Breast epithelium (tissue), 4 donors: ENCODE data around the gene ASTN2. TPM values are rescaled to one million over a fixed set of nuclear protein-coding genes. Genes with fewer than 3 reads are reported as not detected.

Experiments used
- DNase-seq, 2 donors: peaks; one replicate each; pipeline ENCODE4 v3.0.0-alpha.2; 2019; ENCODE audit warnings: low spot score in 2 of 2
- H3K27ac ChIP-seq, 2 donors: fragments of 200-600 bp; sonication (generic) in 1 of 2; one replicate each; pipeline ENCODE4 v1.5.1; 2016 to 2019; ENCODE audit warnings: mild to moderate bottlenecking in 1 of 2
- H3K27me3 ChIP-seq, 2 donors: fragments of 200-600 bp; sonication (generic) in 1 of 2; one replicate each; pipeline versions ENCODE4 v1.5.1 to v1.6.0; 2017 to 2019; ENCODE audit warnings: control low read depth in 1 of 2, mild to moderate bottlenecking in 1 of 2
- H3K36me3 ChIP-seq: fragments of 200-600 bp; one replicate; pipeline ENCODE4 v1.5.1; 2019
- H3K4me1 ChIP-seq, 2 donors: fragments of 200-600 bp; sonication (generic); one replicate each; pipeline ENCODE4 v1.5.1; 2016 to 2019; ENCODE audit warnings: control low read depth in 1 of 2
- H3K4me3 ChIP-seq, 3 donors: fragments of 200-600 bp; sonication (generic); 1 replicate in 2 of 3; 2 replicates in 1 of 3; pipeline ENCODE4 v1.5.1; 2016 to 2019; ENCODE audit warnings: mild to moderate bottlenecking in 3 of 3, moderate library complexity in 2 of 3
- H3K9me3 ChIP-seq, 2 donors: fragments of 200-600 bp; sonication (generic) in 1 of 2; one replicate each; pipeline ENCODE4 v1.5.1; 2016 to 2019; ENCODE audit warnings: control low read depth in 1 of 2
- POLR2A ChIP-seq: fragments of 450-650 bp; IDR thresholded peaks from one replicate; pipeline ENCODE4 v1.6.1; 2016; ENCODE audit warnings: antibody characterized with exemption, mild to moderate bottlenecking, moderate library complexity
- POLR2AphosphoS5 ChIP-seq, 3 donors: sonication (generic); formaldehyde crosslinking; IDR thresholded peaks; one replicate each; pipeline ENCODE4 v1.6.1; 2017; ENCODE audit warnings: antibody characterized with exemption in 3 of 3
- intact Hi-C: fragments of 100-400 bp; cut with DNase I; formaldehyde crosslinking; loops from one replicate; pipeline ENCODE4 v1.15.1; 2023; ENCODE audit warnings: low total_unique reads
- total RNA-seq, 3 donors: library from RNA; depleted of rRNA; stranded (reverse); fragments of >200 nt; gene quantifications; one replicate each; pipeline ENCODE4 v1.1.0, GENCODE V29; 2016
- TF ChIP-seq, protein P1 (sequence below), 3 donors: fragments of 450-650 bp; IDR thresholded peaks; one replicate each; pipeline ENCODE4 v1.5.1; 2016 to 2017; ENCODE audit warnings: antibody characterized with exemption in 3 of 3, mild to moderate bottlenecking in 3 of 3, moderate library complexity in 3 of 3

The ASTN2 gene
- total RNA-seq, 3 donors from 2014 or later = 9.1 to 13.8 (median 9.8) TPM

DNA sequence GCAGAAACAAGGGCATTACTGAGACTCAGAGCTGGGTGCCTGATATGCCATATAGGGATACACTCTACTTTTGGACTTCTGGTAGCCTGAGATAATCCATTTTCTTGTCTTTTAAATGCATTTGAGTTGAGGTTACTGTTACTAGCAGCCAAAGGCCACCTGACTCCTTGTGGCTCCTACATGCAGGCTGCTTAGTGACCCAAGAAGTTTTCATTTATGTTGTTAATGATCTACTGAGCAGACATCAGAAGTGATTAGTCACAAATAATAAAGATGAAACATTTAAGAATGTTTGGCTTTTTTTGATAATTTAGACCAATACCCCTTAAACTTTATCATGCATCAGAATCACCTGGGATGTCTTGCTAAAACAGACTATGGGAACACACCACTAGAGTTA is 899.3 kb downstream of the ASTN2 start:
- peaks cover 0 to 10% of the 10 kb centered on the region in 2 donors for H3K9me3 ChIP-seq
- intact Hi-C loops = no loop called here
- no peaks in the 10 kb centered on the region for H3K4me1 ChIP-seq
- no peak overlapping the region for H3K4me3 ChIP-seq
- no peak overlapping the region for H3K27ac ChIP-seq
- no peaks in the 10 kb centered on the region for H3K36me3 ChIP-seq
- H3K27me3 ChIP-seq = no peaks in the 10 kb centered on the region
- DNase-seq = no peak
- TF ChIP-seq POLR2AphosphoS5 (IDR thresholded peaks at IDR 0.05) (no peak), POLR2A (no peak)
- TF ChIP-seq, protein P1, sequence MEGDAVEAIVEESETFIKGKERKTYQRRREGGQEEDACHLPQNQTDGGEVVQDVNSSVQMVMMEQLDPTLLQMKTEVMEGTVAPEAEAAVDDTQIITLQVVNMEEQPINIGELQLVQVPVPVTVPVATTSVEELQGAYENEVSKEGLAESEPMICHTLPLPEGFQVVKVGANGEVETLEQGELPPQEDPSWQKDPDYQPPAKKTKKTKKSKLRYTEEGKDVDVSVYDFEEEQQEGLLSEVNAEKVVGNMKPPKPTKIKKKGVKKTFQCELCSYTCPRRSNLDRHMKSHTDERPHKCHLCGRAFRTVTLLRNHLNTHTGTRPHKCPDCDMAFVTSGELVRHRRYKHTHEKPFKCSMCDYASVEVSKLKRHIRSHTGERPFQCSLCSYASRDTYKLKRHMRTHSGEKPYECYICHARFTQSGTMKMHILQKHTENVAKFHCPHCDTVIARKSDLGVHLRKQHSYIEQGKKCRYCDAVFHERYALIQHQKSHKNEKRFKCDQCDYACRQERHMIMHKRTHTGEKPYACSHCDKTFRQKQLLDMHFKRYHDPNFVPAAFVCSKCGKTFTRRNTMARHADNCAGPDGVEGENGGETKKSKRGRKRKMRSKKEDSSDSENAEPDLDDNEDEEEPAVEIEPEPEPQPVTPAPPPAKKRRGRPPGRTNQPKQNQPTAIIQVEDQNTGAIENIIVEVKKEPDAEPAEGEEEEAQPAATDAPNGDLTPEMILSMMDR (IDR thresholded peaks at IDR 0.05) = no peak

DNA sequence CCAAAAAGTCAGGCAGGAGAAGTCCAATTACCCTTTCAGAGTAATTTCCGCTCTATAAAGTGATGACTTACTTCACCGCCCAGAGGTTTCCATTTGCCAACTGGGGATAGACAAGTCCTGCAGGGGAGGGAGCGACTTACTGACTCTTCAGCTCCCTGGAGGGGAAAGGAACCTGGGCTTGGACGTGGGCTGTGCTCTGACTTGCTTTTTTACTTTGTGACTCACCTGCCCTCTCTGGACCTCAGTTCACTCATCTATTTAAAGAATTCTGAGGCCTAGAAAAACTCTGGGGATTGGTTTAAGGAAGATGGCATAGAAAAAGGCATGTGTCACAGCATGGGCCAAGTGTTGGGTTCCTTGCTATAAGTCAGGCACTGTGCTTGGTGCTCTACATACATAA is 908.2 kb downstream of the ASTN2 start:
- Histone ChIP-seq H3K4me1 (no peaks in the 10 kb centered on the region), H3K9me3 (no peaks in the 10 kb centered on the region), H3K27me3 (no peaks in the 10 kb centered on the region), H3K36me3 (no peaks in the 10 kb centered on the region), H3K4me3 (no peak overlapping the region), H3K27ac (no peak overlapping the region)
- DNase-seq = no peak
- TF ChIP-seq POLR2A (no peak), POLR2AphosphoS5 (IDR thresholded peaks at IDR 0.05) (no peak)
- TF ChIP-seq, protein P1 (IDR thresholded peaks at IDR 0.05) = no peak
- intact Hi-C loops = no loop called here

DNA sequence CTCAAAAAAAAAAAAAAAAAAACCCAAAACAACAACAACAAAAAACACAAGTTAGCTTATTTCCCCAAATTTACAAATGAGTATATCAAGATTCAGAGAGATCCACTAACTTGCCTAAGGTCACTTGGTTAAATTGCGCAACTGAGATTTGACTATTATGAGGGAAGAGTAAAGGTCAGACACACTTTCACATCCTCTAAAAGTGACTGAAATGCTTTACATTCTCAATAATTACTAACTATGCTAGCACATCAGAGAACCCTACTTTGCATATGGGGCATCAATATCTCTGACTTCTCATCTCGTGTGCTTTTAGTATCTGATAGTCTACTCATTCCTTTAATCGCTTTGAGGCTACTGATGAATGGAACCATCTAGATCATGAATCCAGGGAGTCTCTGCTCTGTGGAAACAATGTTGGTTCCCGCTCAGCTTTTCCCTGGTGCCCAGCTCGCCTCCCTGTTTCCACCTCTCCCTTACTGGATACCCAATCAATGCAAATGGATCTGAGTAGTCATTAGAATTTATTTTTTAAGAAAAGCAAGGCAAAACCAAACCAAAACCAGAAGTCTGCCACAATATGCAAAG is 909.9 kb downstream of the ASTN2 start:
- Histone ChIP-seq H3K36me3 (no peaks in the 10 kb centered on the region), H3K27me3 (no peaks in the 10 kb centered on the region), H3K27ac (no peak overlapping the region), H3K4me1 (no peaks in the 10 kb centered on the region), H3K4me3 (no peak overlapping the region), H3K9me3 (no peaks in the 10 kb centered on the region)
- TF ChIP-seq POLR2A (no peak), POLR2AphosphoS5 (IDR thresholded peaks at IDR 0.05) (no peak)
- TF ChIP-seq, protein P1 (IDR thresholded peaks at IDR 0.05) = no peak
- intact Hi-C loops = no loop called here
- no peak for DNase-seq

DNA sequence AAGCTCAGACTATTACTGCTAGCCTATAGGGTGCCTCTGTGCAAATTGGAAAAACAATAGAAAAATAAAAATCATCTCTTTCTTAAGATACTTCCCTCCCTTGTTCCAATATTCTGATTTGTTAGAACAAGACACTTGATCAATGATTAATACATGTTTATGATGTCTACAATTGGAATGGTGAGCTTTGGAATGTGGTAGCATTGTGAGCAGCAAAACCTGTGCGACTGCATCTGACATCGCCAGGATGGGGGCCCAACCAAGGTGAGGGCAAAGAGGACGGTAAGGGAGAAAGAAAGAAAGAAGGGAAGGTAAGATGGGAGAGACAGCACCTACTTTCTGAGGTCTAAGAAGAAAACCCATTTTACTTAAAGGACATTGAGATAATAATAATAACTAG is 910.8 kb downstream of the ASTN2 start:
- TF ChIP-seq POLR2AphosphoS5 (IDR thresholded peaks at IDR 0.05) (no peak), POLR2A (no peak)
- TF ChIP-seq, protein P1 (IDR thresholded peaks at IDR 0.05) = no peak
- Histone ChIP-seq H3K36me3 (no peaks in the 10 kb centered on the region), H3K27ac (no peak overlapping the region), H3K4me3 (no peak overlapping the region), H3K9me3 (no peaks in the 10 kb centered on the region), H3K27me3 (no peaks in the 10 kb centered on the region), H3K4me1 (no peaks in the 10 kb centered on the region)
- intact Hi-C loops = no loop called here
- DNase-seq = no peak

DNA sequence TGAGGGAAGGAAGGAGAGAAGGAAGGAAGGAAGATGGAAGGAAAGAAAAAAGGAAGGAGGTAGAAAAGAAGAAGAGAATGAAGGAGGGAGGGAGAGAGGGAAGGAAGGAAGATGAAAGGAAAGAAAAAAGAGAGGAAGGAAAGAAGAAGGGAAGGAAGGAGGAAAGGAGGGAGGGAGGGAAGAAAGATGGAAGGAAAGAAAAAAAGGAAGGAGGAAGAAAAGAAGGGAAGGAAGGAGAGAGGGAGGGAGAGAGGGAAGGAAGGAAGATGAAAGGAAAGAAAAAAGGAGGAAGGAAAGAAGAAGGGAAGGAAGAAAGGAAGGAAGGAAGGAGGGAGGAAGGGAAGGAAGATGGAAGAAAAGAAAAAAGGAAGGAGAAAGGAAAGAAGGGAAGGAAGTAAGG is 912.1 kb downstream of the ASTN2 start:
- no peaks in the 10 kb centered on the region for H3K4me1 ChIP-seq
- no peaks in the 10 kb centered on the region for H3K9me3 ChIP-seq
- no peak for TF ChIP-seq POLR2AphosphoS5 (IDR thresholded peaks at IDR 0.05)
- no peak for TF ChIP-seq POLR2A
- TF ChIP-seq, protein P1 (IDR thresholded peaks at IDR 0.05) = no peak
- no peak for DNase-seq
- intact Hi-C loops = no loop called here
- H3K27me3 ChIP-seq = no peaks in the 10 kb centered on the region
- no peak overlapping the region for H3K27ac ChIP-seq
- no peak overlapping the region for H3K4me3 ChIP-seq
- no peaks in the 10 kb centered on the region for H3K36me3 ChIP-seq
